Activated CD8-positive, alpha-beta memory T cell treated with anti-CD3 and anti-CD28 coated beads for 24 hours (primary cell): ENCODE measurements around the gene ZNF14.
"Not testable (repeated sequence)": the region's sequence is repeated elsewhere in the genome, so short reads cannot be mapped to it uniquely, and the experiment has no call there.

Experiments used
- DNase-seq: peaks from one replicate; pipeline ENCODE4 v3.0.0-alpha.2; 2020

Gene ZNF14

GRCh38 chr19:19686580-19686979 lies 46.3 kb downstream of the ZNF14 start:
- DNase-seq = no peak

GRCh38 chr19:19686119-19686518 lies 46.8 kb downstream of the ZNF14 start:
- DNase-seq = not testable (repeated sequence)

GRCh38 chr19:19679176-19680073 lies 53.5 kb downstream of the ZNF14 start:
- DNase-seq = no peak

GRCh38 chr19:19677579-19677978 lies 55.3 kb downstream of the ZNF14 start:
- DNase-seq = no peak

GRCh38 chr19:19674315-19674714 lies 58.6 kb downstream of the ZNF14 start:
- no peak for DNase-seq

- DNase-seq = no peak
Measured at GRCh38 chr19:19672816-19673215, 60.1 kb downstream of the ZNF14 start.

GRCh38 chr19:19670070-19670551 lies 62.8 kb downstream of the ZNF14 start:
- DNase-seq = no peak

GRCh38 chr19:19668230-19669012 lies 64.5 kb downstream of the ZNF14 start, which contains the start of gene ZNF101:
ZNF101 (plus strand) TSS chr19:19668839; CDS start chr19:19668964, 125 bp downstream.
- peak; percentile 97 for DNase-seq

GRCh38 chr19:19665420-19665948 lies 67.4 kb downstream of the ZNF14 start:
- DNase-seq = not testable (repeated sequence)

GRCh38 chr19:19663256-19664120 lies 69.4 kb downstream of the ZNF14 start, which contains the start of gene ATP13A1:
ATP13A1 (minus strand) TSS chr19:19663676; CDS start chr19:19663666, 10 bp downstream.
- peak; percentile 98 for DNase-seq

- no peak for DNase-seq
Measured at GRCh38 chr19:19662871-19663255, 70.0 kb downstream of the ZNF14 start.

GRCh38 chr19:19662344-19662743 lies 70.6 kb downstream of the ZNF14 start:
- no peak for DNase-seq

- no peak for DNase-seq
Measured at GRCh38 chr19:19661675-19662251, 71.1 kb downstream of the ZNF14 start.

GRCh38 chr19:19661141-19661674 lies 71.7 kb downstream of the ZNF14 start:
- DNase-seq = no peak
